H9 (cell line): ENCODE measurements around the gene TSPAN4. TPM values are rescaled to one million over a fixed set of nuclear protein-coding genes. Genes with fewer than 3 reads are reported as not detected.

ENCODE experiments used
- DNase-seq: peaks from one replicate; pipeline ENCODE4 v3.0.0-alpha.2; 2017
- H2AFZ ChIP-seq: one replicate; pipeline ENCODE4 v1.6.1; 2013; ENCODE audit warnings: mild to moderate bottlenecking, low read length, control low read depth, moderate library complexity
- H2AK5ac ChIP-seq: 2 replicates; pipeline ENCODE4 v1.6.1; 2013; ENCODE audit warnings: low read length, control low read depth, mixed read lengths; ENCODE audit not compliant: insufficient read length
- H2BK120ac ChIP-seq: one replicate; pipeline ENCODE4 v1.6.1; 2013; ENCODE audit warnings: low read depth, mild to moderate bottlenecking, low read length, control low read depth, inconsistent platforms; ENCODE audit not compliant: poor library complexity, severe bottlenecking
- H2BK12ac ChIP-seq: 2 replicates; pipeline ENCODE4 v1.6.1; 2013; ENCODE audit warnings: low read length, control low read depth, mixed read lengths, low read depth; ENCODE audit not compliant: insufficient read length
- H2BK15ac ChIP-seq: 2 replicates; pipeline ENCODE4 v1.6.1; 2013; ENCODE audit warnings: low read depth, low read length, control low read depth
- H2BK20ac ChIP-seq: one replicate; pipeline ENCODE4 v1.6.1; 2013; ENCODE audit warnings: low read depth, mild to moderate bottlenecking, low read length, control low read depth, inconsistent platforms; ENCODE audit not compliant: poor library complexity, severe bottlenecking
- H2BK5ac ChIP-seq: 2 replicates; pipeline ENCODE4 v1.6.1; 2013; ENCODE audit warnings: low read length, control low read depth, mixed read lengths; ENCODE audit not compliant: insufficient read length
- H3K14ac ChIP-seq: 2 replicates; pipeline ENCODE4 v1.6.1; 2013; ENCODE audit warnings: low read length, control low read depth; ENCODE audit not compliant: insufficient read depth
- H3K18ac ChIP-seq: 2 replicates; pipeline ENCODE4 v1.6.1; 2013; ENCODE audit warnings: low read depth, mild to moderate bottlenecking, mixed read lengths, low read length, control low read depth; ENCODE audit not compliant: insufficient read length
- H3K23ac ChIP-seq: 2 replicates; pipeline ENCODE4 v1.6.1; 2013; ENCODE audit warnings: low read length, control low read depth, mixed read lengths, low read depth; ENCODE audit not compliant: insufficient read length
- H3K23me2 ChIP-seq: 2 replicates; pipeline ENCODE4 v1.6.1; 2013; ENCODE audit warnings: low read depth, mild to moderate bottlenecking, mixed read lengths, low read length, control low read depth; ENCODE audit not compliant: insufficient read length, poor library complexity, severe bottlenecking
- H3K27ac ChIP-seq: 2 replicates; pipeline ENCODE4 v1.5.1; 2013; ENCODE audit warnings: low read length, control low read depth, mixed read lengths, low read depth; ENCODE audit not compliant: insufficient read length
- H3K27me3 ChIP-seq: 2 replicates; pipeline ENCODE4 v1.6.1; 2013; ENCODE audit warnings: low read length, control low read depth, inconsistent platforms; ENCODE audit not compliant: insufficient read depth
- H3K4ac ChIP-seq: 2 replicates; pipeline ENCODE4 v1.6.1; 2013; ENCODE audit warnings: low read depth, mild to moderate bottlenecking, control low read depth, inconsistent platforms, low read length, moderate library complexity
- H3K4me1 ChIP-seq: 2 replicates; pipeline ENCODE4 v1.6.1; 2013; ENCODE audit warnings: low read length, control low read depth, inconsistent platforms; ENCODE audit not compliant: insufficient read depth
- H3K4me2 ChIP-seq: 2 replicates; pipeline ENCODE4 v1.6.1; 2013; ENCODE audit warnings: low read length, control low read depth, mixed read lengths; ENCODE audit not compliant: insufficient read length, insufficient read depth
- H3K56ac ChIP-seq: 2 replicates; pipeline ENCODE4 v1.6.1; 2013; ENCODE audit warnings: low read depth, mild to moderate bottlenecking, mixed read lengths, low read length, control low read depth; ENCODE audit not compliant: insufficient read length
- H3K79me1 ChIP-seq: 2 replicates; pipeline ENCODE4 v1.6.1; 2013; ENCODE audit warnings: low read depth, mild to moderate bottlenecking, moderate library complexity, low read length, control low read depth, inconsistent platforms; ENCODE audit not compliant: insufficient read depth, poor library complexity, severe bottlenecking
- H3K79me2 ChIP-seq: 2 replicates; pipeline ENCODE4 v1.6.1; 2013; ENCODE audit warnings: low read length, control low read depth, inconsistent platforms; ENCODE audit not compliant: insufficient read depth
- H3K9ac ChIP-seq: 2 replicates; pipeline ENCODE4 v1.6.1; 2013; ENCODE audit warnings: low read length, control low read depth, mixed read lengths; ENCODE audit not compliant: insufficient read length; ENCODE audit errors: extremely low read depth
- H3K9me3 ChIP-seq: one replicate; pipeline ENCODE4 v1.6.1; 2013; ENCODE audit warnings: low read depth, low read length, inconsistent platforms; ENCODE audit not compliant: control insufficient read depth
- H3T11ph ChIP-seq: one replicate; pipeline ENCODE4 v1.6.1; 2013; ENCODE audit warnings: mild to moderate bottlenecking, low read length, control low read depth, inconsistent platforms
- H4K20me1 ChIP-seq: one replicate; pipeline ENCODE4 v1.6.1; 2013; ENCODE audit not compliant: control insufficient read depth, insufficient read length, insufficient read depth
- H4K5ac ChIP-seq: 2 replicates; pipeline ENCODE4 v1.6.1; 2013; ENCODE audit warnings: low read depth, mild to moderate bottlenecking, mixed read lengths, low read length, control low read depth; ENCODE audit not compliant: insufficient read length
- H4K8ac ChIP-seq: replicated peaks from 2 replicates; pipeline ENCODE4 v1.6.1; 2013; ENCODE audit warnings: low read length, control low read depth, mixed read lengths, low read depth; ENCODE audit not compliant: insufficient read length
- H4K91ac ChIP-seq: 2 replicates; pipeline ENCODE4 v1.6.1; 2013; ENCODE audit warnings: low read depth, mild to moderate bottlenecking, moderate library complexity, mixed read lengths, low read length, control low read depth; ENCODE audit not compliant: insufficient read length
- H3K27ac Mint-ChIP-seq, 3 experiments: 2 replicates in 2 of 3; 3 replicates in 1 of 3; pipeline ENCODE4 v1.8.0; 2020 to 2021; ENCODE audit warnings: mixed read lengths in 3 of 3, mild to moderate bottlenecking in 1 of 3, moderate library complexity in 1 of 3
- H3K27me3 Mint-ChIP-seq: 2 replicates; pipeline ENCODE4 v1.8.0; 2021; ENCODE audit warnings: low read depth, mild to moderate bottlenecking, moderate library complexity, mixed read lengths
- H3K36me3 Mint-ChIP-seq, 3 experiments: 2 replicates in 2 of 3; 3 replicates in 1 of 3; pipeline ENCODE4 v1.8.0; 2020 to 2021; ENCODE audit warnings: low read depth in 3 of 3, mixed read lengths in 3 of 3; ENCODE audit not compliant: insufficient read depth in 1 of 3
- H3K4me1 Mint-ChIP-seq, 2 experiments: 2 replicates each; pipeline ENCODE4 v1.8.0; 2020; ENCODE audit warnings: mixed read lengths in 2 of 2
- H3K4me3 Mint-ChIP-seq, 2 experiments: 2 replicates in 1 of 2; 3 replicates in 1 of 2; pipeline ENCODE4 v1.8.0; 2020 to 2021; ENCODE audit warnings: mild to moderate bottlenecking in 2 of 2, mixed read lengths in 2 of 2, moderate library complexity in 1 of 2
- H3K9me3 Mint-ChIP-seq, 2 experiments: 2 replicates in 1 of 2; 3 replicates in 1 of 2; pipeline ENCODE4 v1.8.0; 2020; ENCODE audit warnings: mild to moderate bottlenecking in 2 of 2, mixed read lengths in 2 of 2, moderate library complexity in 1 of 2
- WGBS: extraction: QIAGEN DNeasy Blood & Tissue Kit; methylation state at CpG from one replicate; pipeline ENCODE4 v1.1.7; 2013; ENCODE audit warnings: missing lambda C conversion rate, low lambda C conversion rate, mixed read lengths; ENCODE audit not compliant: insufficient read length; ENCODE audit errors: extremely low coverage; 5-methylcytosine and 5-hydroxymethylcytosine counted together
- total RNA-seq: library from RNA; stranded (reverse); gene quantifications from 2 replicates; pipeline ENCODE4 v1.2.1, GENCODE V29; 2021
- TF ChIP-seq, protein P1 (sequence below): fragments of 200-600 bp; sonication (generic); conservative IDR thresholded peaks from 3 replicates; pipeline ENCODE4 v1.8.0; 2021; ENCODE audit warnings: antibody characterized with exemption, mild to moderate bottlenecking

The TSPAN4 gene
- total RNA-seq, 1 experiment from 2014 or later: 64.6 TPM

DNA sequence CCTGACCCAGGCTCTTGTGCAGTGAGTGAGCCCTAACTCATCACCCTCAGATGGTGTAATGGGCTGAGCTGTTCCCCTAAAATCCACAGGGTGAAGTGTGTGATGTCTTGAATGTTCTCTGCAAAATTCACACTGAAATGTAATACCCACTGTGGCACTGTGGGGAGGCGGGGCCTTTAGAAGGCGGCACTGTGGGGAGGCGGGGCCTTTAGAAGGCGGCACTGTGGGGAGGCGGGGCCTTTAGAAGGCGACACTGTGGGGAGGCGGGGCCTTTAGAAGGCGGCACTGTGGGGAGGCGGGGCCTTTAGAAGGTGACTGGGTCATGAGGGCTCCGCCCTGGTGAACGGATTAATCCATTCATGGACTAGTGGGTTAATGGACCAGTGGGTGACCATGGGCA lies 34.9 kb downstream of the TSPAN4 start:
- Histone ChIP-seq H3K23me2 (no peaks in the 10 kb centered on the region), H3K9me3 (no peaks in the 10 kb centered on the region), H3T11ph (no peak overlapping the region), H4K91ac (no peak overlapping the region), H2AFZ (no peak overlapping the region), H3K18ac (no peak overlapping the region), H2BK12ac (no peak overlapping the region), H3K23ac (no peak overlapping the region), H3K9ac (no peak overlapping the region), H4K20me1 (no peaks in the 10 kb centered on the region), H3K4me2 (no peak overlapping the region), H4K5ac (no peak overlapping the region), H3K4me1 (0 out of 2 replicates have a peak, but pooled peaks cover 2% of the 10 kb centered on the region), H2AK5ac (no peak overlapping the region), H3K14ac (no peak overlapping the region), H3K27me3 (no peaks in the 10 kb centered on the region), H3K56ac (no peak overlapping the region), H3K4ac (no peak overlapping the region), H2BK15ac (no peak overlapping the region), H2BK20ac (no peak overlapping the region), H3K27ac (no peak overlapping the region), H2BK120ac (no peak overlapping the region), H3K79me2 (no peaks in the 10 kb centered on the region), H3K79me1 (no peaks in the 10 kb centered on the region), H2BK5ac (no peak overlapping the region), H4K8ac (no peak overlapping the region)
- peak; percentile 85 for DNase-seq
- TF ChIP-seq, protein P1, sequence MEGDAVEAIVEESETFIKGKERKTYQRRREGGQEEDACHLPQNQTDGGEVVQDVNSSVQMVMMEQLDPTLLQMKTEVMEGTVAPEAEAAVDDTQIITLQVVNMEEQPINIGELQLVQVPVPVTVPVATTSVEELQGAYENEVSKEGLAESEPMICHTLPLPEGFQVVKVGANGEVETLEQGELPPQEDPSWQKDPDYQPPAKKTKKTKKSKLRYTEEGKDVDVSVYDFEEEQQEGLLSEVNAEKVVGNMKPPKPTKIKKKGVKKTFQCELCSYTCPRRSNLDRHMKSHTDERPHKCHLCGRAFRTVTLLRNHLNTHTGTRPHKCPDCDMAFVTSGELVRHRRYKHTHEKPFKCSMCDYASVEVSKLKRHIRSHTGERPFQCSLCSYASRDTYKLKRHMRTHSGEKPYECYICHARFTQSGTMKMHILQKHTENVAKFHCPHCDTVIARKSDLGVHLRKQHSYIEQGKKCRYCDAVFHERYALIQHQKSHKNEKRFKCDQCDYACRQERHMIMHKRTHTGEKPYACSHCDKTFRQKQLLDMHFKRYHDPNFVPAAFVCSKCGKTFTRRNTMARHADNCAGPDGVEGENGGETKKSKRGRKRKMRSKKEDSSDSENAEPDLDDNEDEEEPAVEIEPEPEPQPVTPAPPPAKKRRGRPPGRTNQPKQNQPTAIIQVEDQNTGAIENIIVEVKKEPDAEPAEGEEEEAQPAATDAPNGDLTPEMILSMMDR: no peak
- Mint-ChIP-seq H3K27me3 (peaks cover 3% of the 10 kb centered on the region; the same call in 1 of the 2 replicates), H3K27ac (peak overlapping the region in 1 of 3 experiments; percentile 32; a peak in 1 of 7 replicates), H3K4me1 (peaks cover 2 to 3% of the 10 kb centered on the region in 2 experiments; a peak in 3 of 4 replicates), H3K9me3 (no peaks in the 10 kb centered on the region), H3K36me3 (peaks cover 29 to 58% (median 56%) of the 10 kb centered on the region in 3 experiments), H3K4me3 (no peak overlapping the region)
- WGBS: no CpG with 5 or more reads among the region's 11 CpGs
